HEK293 (cell line): ENCODE results near the gene ADGRL1.
"Not testable (repeated sequence)": the region's sequence is repeated elsewhere in the genome, so short reads cannot be mapped to it uniquely, and the experiment has no call there.

Experiments
- CTCF ChIA-PET: fragments of 350-600 bp; formaldehyde crosslinking; extraction: SDS; loops from one replicate; lab custom pipeline; 2021; ENCODE audit warnings: antibody characterized with exemption; lab: Yijun Ruan, JAX
- POLR2A ChIA-PET: fragments of 300-600 bp; formaldehyde crosslinking; extraction: SDS; loops from one replicate; lab custom pipeline; 2020; ENCODE audit warnings: antibody characterized with exemption, inconsistent platforms; lab: Yijun Ruan, JAX
- H3K27ac ChIP-seq: fragments of 200-500 bp; sonication (Bioruptor generic); 2 replicates; pipeline ENCODE4 v1.5.1; 2014; ENCODE audit warnings: low read depth, low read length, control low read depth, inconsistent platforms; ENCODE audit errors: extremely low read depth
- H3K36me3 ChIP-seq, 2 experiments: fragments of 200-500 bp in 1 of 2; sonication (Bioruptor generic) in 1 of 2; 1 replicate in 1 of 2; 2 replicates in 1 of 2; pipeline ENCODE4 v1.5.1; 2014 to 2017; ENCODE audit warnings: inconsistent platforms in 2 of 2, low read length in 2 of 2; ENCODE audit not compliant: control insufficient read depth in 2 of 2, insufficient read depth in 1 of 2
- H3K4me1 ChIP-seq: fragments of 200-500 bp; sonication (Bioruptor generic); 2 replicates; pipeline ENCODE4 v1.5.1; 2014; ENCODE audit warnings: mild to moderate bottlenecking, low read length, inconsistent platforms; ENCODE audit not compliant: control insufficient read depth, insufficient read depth
- H3K4me3 ChIP-seq: 2 replicates; pipeline ENCODE4 v1.5.1; 2011; ENCODE audit warnings: low read depth, mild to moderate bottlenecking, control low read depth, low read length, moderate library complexity
- H3K9me3 ChIP-seq: fragments of 200-500 bp; sonication (Bioruptor generic); 2 replicates; pipeline ENCODE4 v1.5.1; 2014; ENCODE audit warnings: low read depth, low read length, inconsistent platforms; ENCODE audit not compliant: control insufficient read depth, insufficient read depth
- BCL11A ChIP-seq: fragments of 450-650 bp; formaldehyde crosslinking; IDR thresholded peaks from 2 replicates; pipeline ENCODE4 v1.5.1; 2016; ENCODE audit warnings: low read depth, missing biosample characterization, missing genetic modification characterization
- CTCF ChIP-seq: fragments of 450-650 bp; formaldehyde crosslinking; IDR thresholded peaks from 2 replicates; pipeline ENCODE4 v1.5.1; 2016; ENCODE audit warnings: missing biosample characterization, missing genetic modification characterization
- HOXC10 ChIP-seq: sonication (generic); formaldehyde crosslinking; IDR thresholded peaks from 2 replicates; pipeline ENCODE4 v1.8.1; 2023; ENCODE audit warnings: mild to moderate bottlenecking, missing genetic modification reagents
- MYNN ChIP-seq: fragments of 450-650 bp; formaldehyde crosslinking; IDR thresholded peaks from 2 replicates; pipeline ENCODE4 v1.5.1; 2016; ENCODE audit warnings: missing biosample characterization, missing genetic modification characterization, borderline replicate concordance
- SETDB1 ChIP-seq: IDR thresholded peaks from one replicate; pipeline ENCODE4 v1.6.1; 2017; ENCODE audit warnings: mild to moderate bottlenecking, low read length, moderate library complexity, mixed read lengths; ENCODE audit not compliant: insufficient read length
- YY2 ChIP-seq: fragments of 450-650 bp; formaldehyde crosslinking; IDR thresholded peaks from 2 replicates; pipeline ENCODE4 v1.5.1; 2016; ENCODE audit warnings: missing biosample characterization, missing genetic modification characterization
- ZBTB1 ChIP-seq: fragments of 450-650 bp; formaldehyde crosslinking; IDR thresholded peaks from 2 replicates; pipeline ENCODE4 v1.5.1; 2016; ENCODE audit warnings: missing biosample characterization, missing genetic modification characterization
- ZBTB8A ChIP-seq: fragments of 450-650 bp; formaldehyde crosslinking; IDR thresholded peaks from 2 replicates; pipeline ENCODE4 v1.5.1; 2016; ENCODE audit warnings: missing biosample characterization, missing genetic modification characterization
- ZFHX2 ChIP-seq: fragments of 450-650 bp; formaldehyde crosslinking; conservative IDR thresholded peaks from 2 replicates; pipeline ENCODE4 v1.5.1; 2016; ENCODE audit warnings: missing biosample characterization, missing genetic modification characterization
- ZFP37 ChIP-seq: fragments of 450-650 bp; formaldehyde crosslinking; IDR thresholded peaks from 2 replicates; pipeline ENCODE4 v1.5.1; 2016; ENCODE audit warnings: missing biosample characterization, missing genetic modification characterization
- ZNF169 ChIP-seq: fragments of 450-650 bp; formaldehyde crosslinking; IDR thresholded peaks from 2 replicates; pipeline ENCODE4 v1.5.1; 2016; ENCODE audit warnings: missing biosample characterization, missing genetic modification characterization
- ZNF221 ChIP-seq: fragments of 450-650 bp; formaldehyde crosslinking; IDR thresholded peaks from 2 replicates; pipeline ENCODE4 v1.5.1; 2017; ENCODE audit warnings: missing biosample characterization, missing genetic modification characterization, borderline replicate concordance
- ZNF248 ChIP-seq: fragments of 450-650 bp; formaldehyde crosslinking; IDR thresholded peaks from 2 replicates; pipeline ENCODE4 v1.5.1; 2017; ENCODE audit warnings: missing biosample characterization, missing genetic modification characterization
- ZNF341 ChIP-seq: fragments of 450-650 bp; formaldehyde crosslinking; IDR thresholded peaks from 2 replicates; pipeline ENCODE4; 2016; ENCODE audit warnings: low read depth, missing biosample characterization, missing genetic modification characterization
- ZNF366 ChIP-seq: fragments of 450-650 bp; formaldehyde crosslinking; conservative IDR thresholded peaks from 2 replicates; pipeline ENCODE4 v1.5.1; 2016; ENCODE audit warnings: missing biosample characterization, missing genetic modification characterization
- ZNF391 ChIP-seq: fragments of 450-650 bp; formaldehyde crosslinking; IDR thresholded peaks from 2 replicates; pipeline ENCODE4 v1.5.1; 2016; ENCODE audit warnings: low read depth, missing biosample characterization, missing genetic modification characterization, borderline replicate concordance
- ZNF529 ChIP-seq: fragments of 450-650 bp; formaldehyde crosslinking; IDR thresholded peaks from 2 replicates; pipeline ENCODE4 v1.5.1; 2017; ENCODE audit warnings: missing genetic modification characterization, missing biosample characterization; ENCODE audit not compliant: insufficient replicate concordance
- ZNF664 ChIP-seq: fragments of 450-650 bp; formaldehyde crosslinking; IDR thresholded peaks from 2 replicates; pipeline ENCODE4 v1.5.1; 2016; ENCODE audit warnings: missing biosample characterization, missing genetic modification characterization
- ZNF704 ChIP-seq: fragments of 450-650 bp; formaldehyde crosslinking; IDR thresholded peaks from 2 replicates; pipeline ENCODE4 v1.5.1; 2016; ENCODE audit warnings: missing biosample characterization, missing genetic modification characterization
- TF ChIP-seq, protein P1 (sequence below): fragments of 450-650 bp; formaldehyde crosslinking; IDR thresholded peaks from 2 replicates; pipeline ENCODE4 v1.5.1; 2016; ENCODE audit warnings: missing biosample characterization, missing genetic modification characterization

The ADGRL1 gene

DNA sequence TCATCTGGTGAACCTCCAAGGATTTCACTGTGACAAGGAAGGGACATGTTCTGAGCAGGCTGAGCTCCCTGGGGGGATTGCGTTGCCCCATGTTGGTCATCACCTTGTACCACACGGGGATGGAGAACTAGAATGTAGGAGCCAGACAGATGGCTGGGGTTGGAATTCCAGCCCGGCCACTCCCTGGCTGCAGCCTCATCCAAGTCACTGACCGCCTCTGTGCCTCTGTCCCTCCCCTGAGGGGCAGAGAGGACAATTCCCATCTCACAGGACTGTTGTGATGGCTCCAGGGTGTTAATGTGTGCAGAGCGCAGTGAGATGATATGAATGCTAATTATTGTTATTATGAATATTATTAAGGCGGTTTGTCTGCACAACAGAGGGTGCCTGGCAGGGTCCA, 24.1 kb downstream of the ADGRL1 start:
- peaks cover 0 to 12% of the 10 kb centered on the region in 2 experiments; a peak in 2 of 3 replicates for H3K36me3 ChIP-seq
- POLR2A ChIA-PET: interaction anchor here (0.6 kb wide), 1 partner anchor 295 kb away, joined by 3 read pairs; no protein-coding TSS in a partner anchor
- H3K4me1 ChIP-seq: no peaks in the 10 kb centered on the region
- H3K9me3 ChIP-seq: no peaks in the 10 kb centered on the region
- CTCF ChIA-PET: interaction anchor here (0.9 kb wide), 1 partner anchor 166 kb away, joined by 3 read pairs; no protein-coding TSS in a partner anchor
- TF ChIP-seq ZNF664 (tag by site-specific recombination): no peak
- no peak for TF ChIP-seq ZBTB1
- TF ChIP-seq YY2: no peak
- no peak for TF ChIP-seq ZNF529 (tag by site-specific recombination)
- TF ChIP-seq ZNF704: no peak
- no peak for TF ChIP-seq ZNF391 (tag by site-specific recombination)
- no peak for TF ChIP-seq ZNF248 (tag by site-specific recombination)
- TF ChIP-seq ZNF366 (tag by site-specific recombination): no peak
- TF ChIP-seq ZFHX2 (tag by site-specific recombination): no peak
- no peak for TF ChIP-seq HOXC10 (CRISPR knock-in tag)
- TF ChIP-seq ZNF169 (tag by site-specific recombination): no peak
- TF ChIP-seq, protein P1, sequence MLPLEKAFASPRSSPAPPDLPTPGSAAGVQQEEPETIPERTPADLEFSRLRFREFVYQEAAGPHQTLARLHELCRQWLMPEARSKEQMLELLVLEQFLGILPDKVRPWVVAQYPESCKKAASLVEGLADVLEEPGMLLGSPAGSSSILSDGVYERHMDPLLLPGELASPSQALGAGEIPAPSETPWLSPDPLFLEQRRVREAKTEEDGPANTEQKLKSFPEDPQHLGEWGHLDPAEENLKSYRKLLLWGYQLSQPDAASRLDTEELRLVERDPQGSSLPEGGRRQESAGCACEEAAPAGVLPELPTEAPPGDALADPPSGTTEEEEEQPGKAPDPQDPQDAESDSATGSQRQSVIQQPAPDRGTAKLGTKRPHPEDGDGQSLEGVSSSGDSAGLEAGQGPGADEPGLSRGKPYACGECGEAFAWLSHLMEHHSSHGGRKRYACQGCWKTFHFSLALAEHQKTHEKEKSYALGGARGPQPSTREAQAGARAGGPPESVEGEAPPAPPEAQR: no peak
- TF ChIP-seq ZFP37 (tag by site-specific recombination): no peak
- no peak for TF ChIP-seq CTCF (tag by site-specific recombination)
- TF ChIP-seq ZNF341 (tag by site-specific recombination): no peak
- no peak for TF ChIP-seq BCL11A (tag by site-specific recombination)
- TF ChIP-seq MYNN (tag by site-specific recombination): no peak
- no peak for TF ChIP-seq ZBTB8A
- no peak for TF ChIP-seq ZNF221 (tag by site-specific recombination)
- no peak for TF ChIP-seq SETDB1
- no peak overlapping the region for H3K27ac ChIP-seq
- no peak overlapping the region for H3K4me3 ChIP-seq

- peaks cover 0 to 19% of the 10 kb centered on the region in 2 experiments; a peak in 2 of 3 replicates for H3K36me3 ChIP-seq
- H3K4me3 ChIP-seq, H3K9me3 ChIP-seq, POLR2A ChIA-PET, H3K4me1 ChIP-seq, H3K27ac ChIP-seq: not testable (repeated sequence)
- CTCF ChIA-PET: interaction anchor here (0.9 kb wide), 1 partner anchor 167 kb away, joined by 3 read pairs; no protein-coding TSS in a partner anchor
Observed at GRCh38 chr19:14181199-14181598, 24.8 kb downstream of the ADGRL1 start.
